Spinal cord (tissue), 10 donors: ENCODE data around the gene HCK. TPM values are rescaled to one million over a fixed set of nuclear protein-coding genes. Genes with fewer than 3 reads are reported as not detected.

ENCODE experiments used
- DNase-seq, 6 donors: peaks; one replicate each; pipeline versions ENCODE4 v3.0.0 to v3.0.0-alpha.2; 2013 to 2015; ENCODE audit warnings: low spot score in 6 of 6, low read depth in 4 of 6
- H3K27ac ChIP-seq: one replicate; pipeline ENCODE4 v1.5.1; 2013; ENCODE audit warnings: low read depth, low read length, control low read depth
- H3K27me3 ChIP-seq: one replicate; pipeline ENCODE4 v1.6.1; 2013; ENCODE audit warnings: low read length; ENCODE audit not compliant: control insufficient read depth, insufficient read depth
- H3K36me3 ChIP-seq: one replicate; pipeline ENCODE4 v1.6.1; 2013; ENCODE audit warnings: low read length; ENCODE audit not compliant: control insufficient read depth, insufficient read depth
- H3K4me1 ChIP-seq: one replicate; pipeline ENCODE4 v1.6.1; 2013; ENCODE audit warnings: low read length; ENCODE audit not compliant: control insufficient read depth, insufficient read depth
- H3K4me3 ChIP-seq: one replicate; pipeline ENCODE4 v1.5.1; 2013; ENCODE audit warnings: low read depth, low read length, control low read depth
- H3K9me3 ChIP-seq: one replicate; pipeline ENCODE4 v1.6.1; 2013; ENCODE audit warnings: low read length; ENCODE audit not compliant: control insufficient read depth, insufficient read depth
- WGBS: methylation state at CpG from one replicate; pipeline ENCODE4 v1.1.5; 2013; ENCODE audit warnings: missing lambda C conversion rate; ENCODE audit not compliant: insufficient coverage; 5-methylcytosine and 5-hydroxymethylcytosine counted together
- polyA plus RNA-seq, 2 donors: library from polyadenylated mRNA; unstranded; fragments of 120-200 nt; gene quantifications; one replicate each; pipeline ENCODE4 v1.2.1, GENCODE V29; 2013; ENCODE audit not compliant: insufficient read length in 2 of 2
- total RNA-seq, 2 donors: library from RNA; depleted of rRNA in 1 of 2; stranded (reverse); fragments of 120-200 nt in 1 of 2; fragments of >200 nt in 1 of 2; gene quantifications; one replicate each; pipeline versions ENCODE4 v1.2.3 to v1.2.4, GENCODE V29; 2013 to 2014
- donor health status: healthy.

Gene HCK
- total and polyA plus RNA-seq, 4 donors = 5.1 to 12.4 (median 8.0) TPM

DNA sequence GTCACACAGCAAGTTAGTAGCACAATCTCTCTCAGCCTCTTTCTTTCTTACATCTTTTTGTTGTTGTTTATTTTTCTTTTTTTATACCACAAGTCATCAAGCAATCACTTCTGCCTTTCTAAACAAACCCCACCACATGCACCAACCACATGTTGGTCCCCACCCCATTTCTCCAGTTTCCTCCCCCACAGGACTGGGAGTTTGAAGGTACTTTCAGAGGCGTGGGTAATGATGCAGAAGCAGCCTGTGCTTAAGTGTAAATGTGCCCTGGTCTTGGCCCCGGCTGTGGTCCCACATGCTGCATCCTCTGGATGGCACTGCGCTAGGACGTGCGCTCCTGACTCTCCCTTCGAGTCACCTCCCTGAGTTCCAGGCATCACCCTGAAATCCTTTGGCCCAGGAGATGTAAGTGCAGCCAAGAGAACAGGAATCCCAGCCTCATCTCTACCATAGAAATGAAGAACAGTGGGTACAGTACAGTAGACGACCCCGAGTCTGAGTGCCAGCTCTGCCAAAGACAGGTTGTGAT, 5.7 kb downstream of the HCK start:
- peaks cover 27% of the 10 kb centered on the region for H3K27me3 ChIP-seq
- no peak overlapping the region for H3K4me3 ChIP-seq
- H3K36me3 ChIP-seq = no peaks in the 10 kb centered on the region
- DNase-seq = no peak
- H3K9me3 ChIP-seq = no peaks in the 10 kb centered on the region
- WGBS = 68% methylated on average over 7 of the region's 8 CpGs
- H3K27ac ChIP-seq = no peak overlapping the region
- peaks cover 2% of the 10 kb centered on the region for H3K4me1 ChIP-seq

DNA sequence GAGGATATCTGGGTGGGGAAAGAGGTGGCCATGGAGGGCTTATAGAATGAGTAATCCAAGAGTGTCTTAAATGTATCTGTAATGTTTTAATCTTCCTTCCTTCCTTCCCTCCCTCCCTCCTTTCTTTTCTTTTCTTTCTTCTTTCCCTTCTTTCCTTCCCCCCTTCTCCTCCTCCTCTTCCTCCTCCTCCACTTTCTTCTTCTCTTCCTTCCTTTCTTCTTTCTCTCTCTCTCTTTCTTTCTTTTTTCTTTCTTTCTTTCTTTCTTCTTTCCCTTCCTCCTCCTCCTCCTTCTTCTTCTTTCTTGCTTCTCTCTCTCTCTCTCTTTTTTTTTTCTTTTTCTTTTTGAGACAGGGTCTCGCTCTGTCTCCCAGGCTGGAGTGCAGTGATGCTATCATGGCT, 7.1 kb downstream of the HCK start:
- peaks cover 16% of the 10 kb centered on the region for H3K27me3 ChIP-seq

DNA sequence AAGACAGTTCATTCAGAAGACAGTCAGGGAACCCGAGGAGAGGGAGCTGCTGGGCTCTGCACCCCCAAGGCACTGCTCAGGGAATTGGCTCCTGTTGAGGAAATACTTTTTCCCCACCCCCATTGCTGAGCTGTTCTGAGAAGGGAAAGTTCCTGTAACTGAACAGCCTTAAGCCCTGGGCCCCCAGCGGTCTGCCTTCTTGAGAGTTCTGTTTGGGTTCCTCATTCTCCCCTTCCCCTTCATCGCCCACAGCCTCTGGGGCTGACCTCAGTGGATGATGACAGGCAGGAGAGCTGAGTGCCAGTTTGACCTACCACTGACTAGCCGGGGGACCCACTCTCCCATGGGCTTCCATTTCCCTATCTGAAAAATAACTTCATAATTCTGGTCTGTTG, 10.7 kb downstream of the HCK start:
- no peak overlapping the region for H3K4me3 ChIP-seq
- peak in 1 of 6 donors; percentile 26 for DNase-seq
- H3K27ac ChIP-seq = no peak overlapping the region
- H3K27me3 ChIP-seq = peaks cover 8% of the 10 kb centered on the region
- no peaks in the 10 kb centered on the region for H3K36me3 ChIP-seq
- no peaks in the 10 kb centered on the region for H3K4me1 ChIP-seq
- 60% methylated on average over 2 of the region's 4 CpGs for WGBS
- no peaks in the 10 kb centered on the region for H3K9me3 ChIP-seq

More for the DNA sequence above, 7.1 kb downstream of the HCK start:
- H3K4me1 ChIP-seq = no peaks in the 10 kb centered on the region
- H3K9me3 ChIP-seq = no peaks in the 10 kb centered on the region
- DNase-seq = no peak
- H3K36me3 ChIP-seq = no peaks in the 10 kb centered on the region
- 89% methylated on average over 1 of the region's 1 CpG for WGBS
- H3K4me3 ChIP-seq = no peak overlapping the region
- no peak overlapping the region for H3K27ac ChIP-seq

DNA sequence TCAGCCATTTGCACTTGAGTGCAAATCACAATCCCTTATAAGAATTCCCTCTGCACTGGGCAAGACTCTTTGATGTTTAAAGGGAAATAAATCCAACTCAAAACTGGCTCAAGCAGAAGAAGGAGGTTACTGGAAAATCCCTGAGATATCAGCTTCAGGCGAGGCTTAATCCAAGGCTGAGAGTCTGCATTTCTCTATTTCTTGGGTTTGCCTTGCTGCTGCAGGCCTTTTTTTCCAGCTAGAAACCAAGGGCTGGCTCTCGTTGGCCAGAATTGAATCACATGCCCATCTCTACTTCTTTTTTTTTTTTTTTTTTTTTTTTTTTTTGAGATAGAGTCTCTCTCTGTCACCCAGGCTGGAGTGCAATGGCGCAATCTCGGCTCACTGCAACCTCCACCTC, 11.7 kb downstream of the HCK start:
- Histone ChIP-seq H3K36me3 (no peaks in the 10 kb centered on the region), H3K27me3 (peaks cover 5% of the 10 kb centered on the region), H3K9me3 (no peaks in the 10 kb centered on the region), H3K27ac (no peak overlapping the region), H3K4me1 (no peaks in the 10 kb centered on the region), H3K4me3 (no peak overlapping the region)
- 69% methylated on average over 1 of the region's 4 CpGs for WGBS
- DNase-seq = no peak

DNA sequence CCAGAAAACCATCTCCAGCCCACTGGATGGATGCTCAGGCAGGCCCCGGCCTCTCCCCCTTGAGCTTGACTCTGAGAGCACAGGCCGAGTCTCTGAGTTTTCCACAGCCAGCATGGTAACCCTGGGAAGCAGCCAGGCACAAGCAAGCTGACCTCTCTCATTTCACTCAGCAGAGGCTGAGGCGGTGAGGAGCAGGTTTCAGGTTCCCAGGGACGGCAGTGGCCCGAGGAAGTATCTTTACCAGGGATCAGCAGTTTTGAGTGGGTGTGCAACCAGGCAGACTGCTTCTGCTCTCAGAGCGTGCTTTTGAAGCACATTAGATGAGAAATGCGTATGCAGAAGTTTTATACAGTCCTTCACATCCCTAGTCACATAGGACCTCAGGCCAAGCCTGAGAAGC, 12.6 kb downstream of the HCK start:
- peaks cover 2% of the 10 kb centered on the region for H3K27me3 ChIP-seq
- no peak overlapping the region for H3K4me3 ChIP-seq
- no peak for DNase-seq
- 82% methylated on average over 7 of the region's 7 CpGs for WGBS
- H3K9me3 ChIP-seq = no peaks in the 10 kb centered on the region
- H3K36me3 ChIP-seq = no peaks in the 10 kb centered on the region
- no peak overlapping the region for H3K27ac ChIP-seq
- no peaks in the 10 kb centered on the region for H3K4me1 ChIP-seq

DNA sequence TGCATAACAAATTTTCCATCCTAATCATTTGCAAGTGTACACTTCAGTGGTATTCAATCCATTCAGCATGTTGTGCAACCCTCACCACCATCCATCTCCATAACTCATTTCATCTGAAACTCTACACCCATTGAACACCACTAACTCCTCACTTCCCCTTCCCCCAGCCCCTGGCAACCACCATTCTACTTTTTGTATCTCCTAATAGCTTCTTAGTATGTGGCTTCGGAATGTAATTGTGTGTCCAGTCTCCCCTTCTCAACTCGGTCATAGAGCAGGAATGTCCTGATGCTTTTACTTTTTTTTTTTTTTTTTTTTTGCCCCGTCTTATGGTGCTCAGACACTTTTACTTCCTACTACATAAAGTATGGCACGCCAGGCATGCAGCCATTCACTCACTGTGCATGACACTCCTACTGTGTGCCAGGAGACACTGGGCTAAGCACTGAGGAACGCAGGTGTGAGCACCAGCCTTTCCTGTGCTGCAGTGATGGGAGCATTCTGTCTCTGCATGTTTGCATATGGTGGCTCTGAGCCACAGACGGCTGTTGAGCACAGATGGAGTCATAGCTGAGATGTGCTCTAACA, 15.3 kb downstream of the HCK start:
- Histone ChIP-seq H3K27ac (no peak overlapping the region), H3K9me3 (no peaks in the 10 kb centered on the region), H3K4me3 (no peak overlapping the region), H3K4me1 (no peaks in the 10 kb centered on the region), H3K27me3 (peaks cover 2% of the 10 kb centered on the region), H3K36me3 (no peaks in the 10 kb centered on the region)
- peak in 2 of 6 donors; percentile 22 to 89 for DNase-seq
- WGBS = 43% methylated on average over 2 of the region's 6 CpGs

DNA sequence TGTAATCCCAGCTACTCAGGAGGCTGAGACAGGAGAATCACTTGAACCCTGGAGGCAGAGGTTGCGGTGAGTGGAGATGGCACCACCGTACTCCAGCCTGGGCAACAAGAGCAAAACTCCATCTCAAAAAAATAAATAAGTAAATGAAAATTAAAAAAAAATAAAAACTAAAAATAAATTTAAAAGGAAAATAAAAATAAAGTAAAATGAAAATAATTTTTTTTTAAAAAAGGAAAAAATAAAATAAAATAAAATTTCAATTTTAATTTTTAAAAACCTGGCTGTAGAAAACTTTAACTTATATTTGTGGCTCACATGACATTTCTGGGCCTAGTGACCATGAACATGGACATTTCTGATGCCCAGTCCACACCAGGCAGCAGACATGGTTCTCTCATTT, 16.1 kb downstream of the HCK start:
- no CpG with 5 or more reads among the region's 2 CpGs for WGBS
- H3K27me3 ChIP-seq = no peaks in the 10 kb centered on the region
- no peaks in the 10 kb centered on the region for H3K4me1 ChIP-seq
- no peaks in the 10 kb centered on the region for H3K36me3 ChIP-seq
- H3K9me3 ChIP-seq = no peaks in the 10 kb centered on the region
- no peak overlapping the region for H3K27ac ChIP-seq
- no peak overlapping the region for H3K4me3 ChIP-seq
- no peak for DNase-seq

DNA sequence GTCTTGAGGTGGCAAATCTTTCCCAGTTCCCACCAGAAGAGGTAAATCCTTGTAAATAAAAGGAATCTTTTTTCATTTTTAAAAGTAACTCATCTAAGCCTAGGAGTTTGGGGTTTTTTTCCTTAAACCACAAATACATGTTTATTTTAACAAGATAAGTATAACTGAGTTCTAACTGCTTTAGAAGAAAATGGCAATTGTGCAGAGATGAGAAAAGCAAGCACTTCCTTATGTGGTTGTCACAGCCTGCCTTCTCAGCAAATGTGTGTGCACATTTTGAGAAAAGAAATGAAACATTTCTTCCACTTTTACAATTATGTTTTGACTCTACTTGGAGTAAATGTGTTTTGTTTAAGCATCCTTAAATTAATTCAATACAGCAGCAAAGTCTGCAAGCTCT, 17.7 kb downstream of the HCK start:
- Histone ChIP-seq H3K9me3 (no peaks in the 10 kb centered on the region), H3K4me3 (no peak overlapping the region)

DNA sequence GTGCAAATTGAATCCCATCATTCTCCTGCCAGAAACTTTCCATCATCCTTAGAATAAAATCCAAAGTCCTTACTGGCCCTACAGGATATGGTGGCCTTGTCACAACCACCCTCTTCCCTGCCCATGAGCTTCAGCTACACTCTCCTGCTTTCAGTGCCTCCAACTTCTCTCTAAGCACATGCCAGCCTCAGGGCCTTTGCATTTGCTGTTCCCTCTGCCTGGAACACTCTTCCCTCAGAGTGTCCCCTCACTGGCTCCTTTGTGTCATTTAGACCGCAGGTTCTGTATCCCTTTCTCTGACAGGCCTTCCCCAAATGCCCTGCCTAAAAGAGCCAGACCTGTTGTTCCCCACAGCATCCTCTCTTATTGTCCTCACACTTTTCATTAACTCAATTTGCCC, 18.2 kb downstream of the HCK start:
- Histone ChIP-seq H3K36me3 (no peaks in the 10 kb centered on the region), H3K27me3 (no peaks in the 10 kb centered on the region), H3K4me1 (no peaks in the 10 kb centered on the region), H3K4me3 (no peak overlapping the region), H3K9me3 (no peaks in the 10 kb centered on the region), H3K27ac (no peak overlapping the region)
- WGBS = 0% methylated on average over 1 of the region's 1 CpG
- no peak for DNase-seq

More for the DNA sequence above, 17.7 kb downstream of the HCK start:
- Histone ChIP-seq H3K4me1 (no peaks in the 10 kb centered on the region), H3K27ac (no peak overlapping the region), H3K27me3 (no peaks in the 10 kb centered on the region), H3K36me3 (no peaks in the 10 kb centered on the region)
- DNase-seq = no peak

DNA sequence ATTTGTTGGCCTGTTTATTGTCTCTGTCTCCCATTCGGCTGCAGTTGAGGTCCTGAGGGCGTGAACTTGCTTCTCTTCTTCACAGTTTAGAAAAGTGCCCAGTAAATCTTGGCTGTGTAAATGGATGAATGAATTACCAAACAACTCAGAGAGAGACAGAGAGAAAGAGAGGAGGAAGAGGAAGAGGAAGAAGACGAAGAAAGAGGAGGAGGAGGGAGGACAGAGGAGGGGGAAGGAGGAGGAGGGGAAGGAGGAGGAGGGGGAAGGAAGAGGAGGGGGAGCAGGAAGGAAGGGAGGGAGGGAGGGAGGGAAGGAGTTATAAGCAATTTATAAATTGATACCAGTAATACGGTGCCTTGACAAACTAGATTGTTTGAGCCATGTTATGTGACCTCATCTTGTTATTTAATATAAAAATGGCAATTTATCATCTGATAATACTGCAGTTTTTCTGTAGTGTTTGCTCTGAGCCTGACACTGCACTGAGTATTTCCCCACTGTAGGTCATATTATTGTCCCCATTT, 18.7 kb downstream of the HCK start:
- no peaks in the 10 kb centered on the region for H3K36me3 ChIP-seq
- WGBS = 21% methylated on average over 2 of the region's 4 CpGs
- H3K9me3 ChIP-seq = no peaks in the 10 kb centered on the region
- no peak overlapping the region for H3K4me3 ChIP-seq
- H3K27me3 ChIP-seq = no peaks in the 10 kb centered on the region
- no peak overlapping the region for H3K27ac ChIP-seq
- no peaks in the 10 kb centered on the region for H3K4me1 ChIP-seq
- no peak for DNase-seq
